K562 (cell line): ENCODE results near the gene DTYMK.

ENCODE experiments used
- ARID4B ChIP-seq: sonication (generic); formaldehyde crosslinking; IDR thresholded peaks from 2 replicates; pipeline ENCODE4 v1.8.0; 2022; ENCODE audit warnings: mild to moderate bottlenecking, missing genetic modification reagents
- RBFOX2 ChIP-seq: fragments of 200-400 bp; formaldehyde crosslinking; IDR thresholded peaks from 2 replicates; pipeline ENCODE4 v1.6.1; 2017; ENCODE audit warnings: low read depth, mild to moderate bottlenecking, low read length, moderate library complexity
- TF ChIP-seq, protein P1 (sequence below), 3 experiments: IDR thresholded peaks in 2 of 3; conservative IDR thresholded peaks in 1 of 3; 2 replicates each; pipeline ENCODE4 v1.5.1; 2011 to 2012; ENCODE audit warnings: low read length in 3 of 3, mild to moderate bottlenecking in 3 of 3, control low read depth in 2 of 3, improper control_type of control experiment in 1 of 3, inconsistent platforms in 1 of 3, low read depth in 1 of 3, mixed read lengths in 1 of 3, moderate library complexity in 1 of 3; ENCODE audit not compliant: insufficient read depth in 2 of 3
- TF ChIP-seq, protein P2 (sequence below): sonication (generic); formaldehyde crosslinking; IDR thresholded peaks from 2 replicates; pipeline ENCODE4 v1.8.1; 2022; ENCODE audit warnings: missing genetic modification reagents

GRCh38 chr2:241657786-241658254 lies 28.8 kb downstream of the DTYMK start:
- TF ChIP-seq, protein P1, sequence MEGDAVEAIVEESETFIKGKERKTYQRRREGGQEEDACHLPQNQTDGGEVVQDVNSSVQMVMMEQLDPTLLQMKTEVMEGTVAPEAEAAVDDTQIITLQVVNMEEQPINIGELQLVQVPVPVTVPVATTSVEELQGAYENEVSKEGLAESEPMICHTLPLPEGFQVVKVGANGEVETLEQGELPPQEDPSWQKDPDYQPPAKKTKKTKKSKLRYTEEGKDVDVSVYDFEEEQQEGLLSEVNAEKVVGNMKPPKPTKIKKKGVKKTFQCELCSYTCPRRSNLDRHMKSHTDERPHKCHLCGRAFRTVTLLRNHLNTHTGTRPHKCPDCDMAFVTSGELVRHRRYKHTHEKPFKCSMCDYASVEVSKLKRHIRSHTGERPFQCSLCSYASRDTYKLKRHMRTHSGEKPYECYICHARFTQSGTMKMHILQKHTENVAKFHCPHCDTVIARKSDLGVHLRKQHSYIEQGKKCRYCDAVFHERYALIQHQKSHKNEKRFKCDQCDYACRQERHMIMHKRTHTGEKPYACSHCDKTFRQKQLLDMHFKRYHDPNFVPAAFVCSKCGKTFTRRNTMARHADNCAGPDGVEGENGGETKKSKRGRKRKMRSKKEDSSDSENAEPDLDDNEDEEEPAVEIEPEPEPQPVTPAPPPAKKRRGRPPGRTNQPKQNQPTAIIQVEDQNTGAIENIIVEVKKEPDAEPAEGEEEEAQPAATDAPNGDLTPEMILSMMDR (IDR thresholded peaks at IDR 0.05 in 2 of 3, conservative IDR thresholded peaks at IDR 0.05 in 1 of 3; ENCODE audit: insufficient read depth in 2 of 3, low read depth in 1 of 3, low read length in 3 of 3) = no peak
- TF ChIP-seq, protein P2, sequence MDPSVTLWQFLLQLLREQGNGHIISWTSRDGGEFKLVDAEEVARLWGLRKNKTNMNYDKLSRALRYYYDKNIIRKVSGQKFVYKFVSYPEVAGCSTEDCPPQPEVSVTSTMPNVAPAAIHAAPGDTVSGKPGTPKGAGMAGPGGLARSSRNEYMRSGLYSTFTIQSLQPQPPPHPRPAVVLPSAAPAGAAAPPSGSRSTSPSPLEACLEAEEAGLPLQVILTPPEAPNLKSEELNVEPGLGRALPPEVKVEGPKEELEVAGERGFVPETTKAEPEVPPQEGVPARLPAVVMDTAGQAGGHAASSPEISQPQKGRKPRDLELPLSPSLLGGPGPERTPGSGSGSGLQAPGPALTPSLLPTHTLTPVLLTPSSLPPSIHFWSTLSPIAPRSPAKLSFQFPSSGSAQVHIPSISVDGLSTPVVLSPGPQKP (CRISPR knock-in tag) = no peak
- TF ChIP-seq RBFOX2 (no peak), ARID4B (CRISPR knock-in tag) (no peak)
